Measurements from ENCODE around the gene PSMD12.
A peak's percentile ranks its signal among the peaks of the same experiment; 100 is the strongest.
"Not testable (repeated sequence)": the region's sequence is repeated elsewhere in the genome, so short reads cannot be mapped to it uniquely, and the experiment has no call there.

The PSMD12 gene

DNA sequence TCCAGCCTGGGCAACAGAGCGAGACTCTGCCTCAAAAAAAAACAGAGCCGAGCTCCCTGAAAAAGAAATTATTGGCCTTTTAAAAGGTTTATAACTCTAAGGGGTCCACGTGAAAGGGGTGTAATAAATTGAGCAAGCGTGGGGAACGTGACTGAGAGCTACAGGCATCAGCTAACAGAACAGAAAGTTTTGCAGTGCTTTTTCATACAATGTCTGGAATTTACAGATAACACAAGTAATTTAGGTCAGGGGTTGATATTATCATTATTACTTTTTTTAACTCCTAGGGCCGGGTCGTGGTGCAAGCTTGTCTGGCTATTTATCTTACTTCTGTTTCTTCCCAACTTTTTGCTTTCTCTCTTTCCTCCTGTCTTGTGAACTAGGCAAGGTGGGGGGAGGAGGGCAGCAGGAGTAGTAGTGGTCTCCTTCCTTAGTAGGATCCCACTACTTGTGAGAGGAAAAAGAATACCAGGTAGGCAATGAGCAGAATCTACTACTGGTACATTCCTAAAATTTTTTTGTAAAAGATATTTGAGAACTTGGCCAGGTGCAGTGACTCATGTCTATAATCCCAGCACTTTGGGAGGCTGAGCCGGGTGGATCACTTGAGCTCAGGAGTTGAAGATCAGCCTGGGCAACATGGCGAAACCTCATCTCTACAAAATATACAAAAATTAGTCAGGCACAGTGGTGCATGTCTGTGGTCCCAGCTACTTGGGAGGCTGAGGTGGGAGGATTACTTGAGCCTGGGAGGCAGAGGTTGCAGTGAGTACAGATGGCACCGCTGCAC, 60.7 kb downstream of the PSMD12 start:
- DNase-seq (ENCODE audit: low spot score), result not testable (repeated sequence)

DNA sequence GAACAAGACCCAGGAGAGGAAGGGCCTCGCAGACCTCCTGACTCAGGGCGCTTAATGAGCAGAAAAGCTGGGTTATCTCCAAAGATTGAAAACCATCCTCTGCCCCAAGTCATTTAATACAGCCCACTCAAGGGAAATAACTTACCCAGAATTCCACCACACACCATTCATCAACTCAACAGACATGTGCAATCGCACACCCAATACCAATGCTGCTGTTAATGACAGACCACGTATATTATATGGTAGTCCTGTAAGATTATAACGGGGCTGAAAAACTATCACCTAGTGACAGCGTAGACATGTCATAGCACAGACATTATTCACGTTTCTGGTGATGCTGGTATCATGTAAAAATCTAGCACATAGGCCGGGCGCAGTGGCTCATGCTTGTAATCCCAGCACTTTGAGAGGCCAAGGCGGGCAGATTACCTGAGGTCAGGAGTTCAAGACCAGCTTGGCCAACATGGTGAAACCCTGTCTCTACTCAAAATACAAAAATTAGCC, 68.9 kb downstream of the PSMD12 start:
- DNase-seq (ENCODE audit: low spot score), result no peak

DNA sequence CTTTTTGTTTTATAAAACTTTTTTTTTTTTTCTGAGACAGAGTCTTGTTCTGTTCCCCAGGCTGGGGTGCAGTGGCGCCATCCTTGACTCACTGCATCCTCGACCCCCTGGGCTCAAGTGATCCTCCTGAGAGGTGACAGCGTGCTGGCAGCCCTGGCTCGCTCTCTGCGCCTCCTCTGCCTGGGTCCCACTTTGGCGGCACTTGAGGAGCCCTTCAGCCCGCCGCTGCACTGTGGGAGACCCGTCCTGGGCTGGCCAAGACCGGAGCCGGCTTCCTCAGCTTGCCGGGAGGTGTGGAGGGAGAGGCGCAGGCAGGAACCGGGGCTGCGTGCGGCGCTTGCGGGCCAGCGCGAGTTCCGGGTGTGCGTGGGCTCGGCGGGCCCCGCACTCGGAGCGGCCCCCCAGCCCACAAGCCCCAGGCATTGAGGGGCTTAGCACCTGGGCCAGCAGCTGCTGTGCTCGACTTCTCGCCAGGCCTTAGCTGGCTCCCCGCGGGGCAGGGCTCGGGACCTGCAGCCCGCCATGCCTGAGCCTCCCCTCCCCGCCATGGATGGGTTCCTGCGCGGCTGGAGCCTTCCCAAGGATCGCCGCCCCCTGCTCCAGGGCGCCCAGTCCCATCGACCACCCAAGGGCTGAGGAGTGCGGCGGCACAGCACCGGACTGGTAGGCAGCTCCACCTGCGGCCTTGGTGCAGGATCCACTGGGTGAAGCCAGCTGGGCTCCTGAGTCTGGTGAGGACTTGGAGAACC, 71.8 kb downstream of the PSMD12 start:
- no peak for DNase-seq (ENCODE audit: low spot score)

DNA sequence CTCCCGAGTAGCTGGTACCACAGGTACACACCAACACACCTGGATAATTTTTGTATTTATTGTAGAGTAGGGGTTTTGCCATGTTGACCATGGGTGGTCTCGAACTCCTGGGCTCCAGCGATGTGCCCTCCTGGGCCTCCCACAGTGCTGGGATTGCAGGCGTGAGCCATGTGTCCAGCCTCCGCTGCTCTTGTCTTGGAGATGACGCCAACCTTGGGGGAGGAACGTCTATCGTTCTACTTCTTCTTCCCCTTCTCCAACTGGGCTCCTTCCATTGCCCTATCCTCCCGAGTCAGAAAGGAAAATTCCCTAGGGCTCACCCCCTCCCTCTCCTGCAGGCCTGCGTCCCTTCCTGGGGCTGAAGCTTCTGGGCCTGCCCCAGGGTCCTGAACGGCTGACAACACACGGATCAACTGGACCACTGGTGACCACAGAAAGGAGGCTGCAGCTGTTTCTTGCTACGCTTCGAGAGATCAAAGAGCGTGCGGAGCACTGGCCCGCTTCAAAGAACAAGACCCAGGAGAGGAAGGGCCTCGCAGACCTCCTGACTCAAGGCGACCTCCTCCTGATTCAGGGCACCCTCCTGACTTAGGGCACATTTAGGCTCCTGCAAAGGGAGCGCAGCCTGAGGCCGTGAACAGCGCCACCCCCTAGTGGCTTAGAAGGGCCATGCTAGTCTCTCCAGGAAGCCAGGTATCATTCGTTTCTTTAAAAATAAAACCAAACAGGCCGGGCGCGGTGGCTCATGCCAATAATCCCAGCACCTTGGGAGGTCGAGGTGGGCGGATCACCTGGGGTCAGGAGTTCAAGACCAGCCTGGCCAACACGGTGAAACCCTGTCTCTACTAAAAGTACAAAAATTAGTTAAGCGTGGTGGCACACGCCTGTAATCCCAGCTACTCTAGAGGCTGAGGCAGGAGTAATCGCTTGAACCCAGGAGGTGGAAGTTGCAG, 72.8 kb downstream of the PSMD12 start:
- DNase-seq (ENCODE audit: low spot score), result peak; percentile 77

DNA sequence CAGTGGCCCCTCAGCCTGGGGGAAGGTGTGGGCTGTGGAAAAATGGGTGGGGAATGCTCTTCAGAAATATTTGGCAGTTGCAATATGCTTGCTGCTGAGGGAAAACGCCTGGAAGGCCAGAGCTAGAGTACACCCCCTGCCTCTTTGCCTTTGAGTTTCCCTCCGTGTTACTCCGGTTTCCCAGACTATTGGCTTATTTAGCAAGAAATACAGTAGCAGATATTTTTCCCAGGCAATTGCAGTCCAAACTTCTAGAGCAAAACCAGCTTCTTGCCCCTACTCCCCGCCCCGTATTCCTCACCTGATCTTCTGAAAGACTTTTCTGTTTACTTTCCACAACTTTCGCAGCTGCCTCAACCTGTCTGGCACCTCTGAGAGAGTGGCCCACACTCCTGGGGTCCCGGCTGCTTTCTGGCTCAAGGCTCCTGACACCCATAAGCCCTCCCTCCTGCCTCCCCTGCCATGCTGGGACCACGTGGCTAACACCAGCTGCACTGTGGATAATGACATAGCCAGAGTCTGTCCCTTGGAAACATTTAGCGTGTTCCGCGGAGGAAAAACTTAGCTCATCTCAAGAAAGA, 75.6 kb downstream of the PSMD12 start:
- DNase-seq (ENCODE audit: low spot score), result no peak

DNA sequence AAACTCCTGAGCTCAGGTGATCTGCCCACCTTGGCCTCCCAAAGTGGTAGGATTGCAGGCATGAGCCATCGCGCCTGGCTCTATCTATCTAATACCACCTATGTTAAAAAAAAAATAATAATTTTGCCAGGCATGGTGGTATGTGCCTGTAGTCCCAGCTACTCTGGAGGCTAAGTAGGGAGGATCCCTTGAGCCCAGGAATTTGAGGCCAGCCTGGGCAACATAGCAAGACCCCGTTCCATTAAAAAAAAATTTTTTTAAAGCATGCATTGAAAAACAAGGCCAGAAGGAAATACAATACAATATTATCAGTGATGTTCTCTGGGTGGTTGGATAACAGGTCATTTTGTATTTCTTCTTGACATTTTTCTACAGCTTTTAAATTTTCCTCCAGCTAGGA, 76.1 kb downstream of the PSMD12 start:
- DNase-seq (ENCODE audit: low spot score), result no peak

DNA sequence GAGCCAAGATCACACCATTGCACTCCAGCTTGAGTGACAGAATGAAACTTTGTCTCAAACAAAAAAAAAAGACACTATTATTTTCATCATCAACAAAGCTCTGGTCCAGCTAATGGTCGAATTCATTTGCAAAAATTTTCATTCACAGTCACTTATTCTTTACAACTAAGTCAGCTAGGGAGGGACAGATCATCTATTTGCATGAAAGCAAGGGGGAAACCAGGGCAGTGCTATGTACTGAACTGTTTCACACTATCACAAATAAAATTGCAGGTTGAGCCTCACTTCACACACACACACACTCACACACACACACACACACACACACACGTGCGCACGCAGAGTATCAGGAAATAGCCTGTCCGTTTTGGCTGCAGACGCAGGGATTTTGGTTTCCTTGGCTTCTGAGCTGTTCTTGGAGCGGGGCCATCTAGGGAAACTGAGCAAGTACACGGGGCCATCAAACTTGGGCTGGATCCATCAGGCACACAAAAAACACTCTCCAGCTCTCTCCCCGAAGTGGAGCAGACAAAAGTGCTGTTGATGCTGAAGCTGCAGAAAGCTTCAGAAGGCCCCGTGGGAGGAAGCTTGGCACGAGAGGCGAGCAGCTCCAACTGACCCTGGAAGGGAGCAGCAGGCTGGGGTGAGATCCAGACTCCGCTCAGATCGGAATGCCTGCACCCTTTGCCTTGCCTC, 77.0 kb downstream of the PSMD12 start:
- no peak for DNase-seq (ENCODE audit: low spot score)

All from NAMALWA (cell line).